GM19099 (cell line): ENCODE measurements around the gene PDHX.

Experiments
- POLR2A ChIP-seq: IDR thresholded peaks from 3 replicates; pipeline ENCODE4 v1.6.1; 2011; ENCODE audit warnings: low read depth; ENCODE audit not compliant: insufficient read length; ENCODE audit errors: extremely low read depth

Gene PDHX

GRCh38 chr11:35036639-35037038, 120.2 kb downstream of the PDHX start:
- TF ChIP-seq POLR2A, result no peak

- TF ChIP-seq POLR2A, result no peak
Measured at GRCh38 chr11:35038211-35038928, 122.0 kb downstream of the PDHX start.

GRCh38 chr11:35039076-35039475, 122.7 kb downstream of the PDHX start:
- no peak for TF ChIP-seq POLR2A

- TF ChIP-seq POLR2A, result no peak
Measured at GRCh38 chr11:35040221-35040942, 124.0 kb downstream of the PDHX start.

- no peak for TF ChIP-seq POLR2A
Measured at GRCh38 chr11:35041070-35041554, 124.7 kb downstream of the PDHX start.

GRCh38 chr11:35042224-35042623, 125.8 kb downstream of the PDHX start:
- no peak for TF ChIP-seq POLR2A

GRCh38 chr11:35042913-35043312, 126.5 kb downstream of the PDHX start:
- no peak for TF ChIP-seq POLR2A

GRCh38 chr11:35043936-35044335, 127.5 kb downstream of the PDHX start:
- no peak for TF ChIP-seq POLR2A

GRCh38 chr11:35045236-35045820, 128.9 kb downstream of the PDHX start:
- TF ChIP-seq POLR2A, result no peak
